SK-N-SH (cell line): ENCODE data around the gene VASN. TPM values are rescaled to one million over a fixed set of nuclear protein-coding genes. Genes with fewer than 3 reads are reported as not detected.

ENCODE experiments used
- CTCF ChIA-PET: fragments of 300-600, 350-600 bp; formaldehyde crosslinking; extraction: SDS; loops from one replicate; lab custom pipeline; 2021; lab: Yijun Ruan, JAX
- POLR2A ChIA-PET: fragments of 350-600 bp; sonication (Branson Sonifier 250); formaldehyde crosslinking; extraction: SDS; loops from one replicate; lab custom pipeline; 2020; ENCODE audit warnings: antibody characterized with exemption, inconsistent platforms; lab: Yijun Ruan, JAX
- DNase-seq: peaks from one replicate; pipeline ENCODE4 v3.0.0; 2012
- H2AFZ ChIP-seq: fragments of 200-600 bp; sonication (generic); 2 replicates; pipeline ENCODE4 v1.8.1; 2016; ENCODE audit warnings: antibody characterized with exemption, mild to moderate bottlenecking, low read depth
- H3F3A ChIP-seq: fragments of 200-600 bp; sonication (generic); replicated peaks from 2 replicates; pipeline ENCODE3; 2016; ENCODE audit warnings: antibody characterized with exemption, mild to moderate bottlenecking; ENCODE audit not compliant: insufficient read depth
- H3K27ac ChIP-seq, 2 experiments: fragments of 200-500 bp in 1 of 2; fragments of 200-600 bp in 1 of 2; sonication (Bioruptor generic) in 1 of 2; sonication (generic), shearing (Covaris generic) in 1 of 2; 2 replicates each; pipeline versions ENCODE4 v1.5.1 to v1.6.1; 2014 to 2016; ENCODE audit warnings: low read depth in 2 of 2, inconsistent platforms in 1 of 2, low read length in 1 of 2, mild to moderate bottlenecking in 1 of 2, mixed read lengths in 1 of 2
- H3K27me3 ChIP-seq: fragments of 200-600 bp; sonication (generic), shearing (Covaris generic); 2 replicates; pipeline ENCODE4 v1.6.1; 2016; ENCODE audit warnings: mixed run types; ENCODE audit not compliant: insufficient read depth
- H3K36me3 ChIP-seq, 2 experiments: fragments of 200-500 bp in 1 of 2; fragments of 200-600 bp in 1 of 2; sonication (Bioruptor generic) in 1 of 2; sonication (generic) in 1 of 2; replicated peaks in 1 of 2; 2 replicates each; pipeline versions ENCODE3 to v1.5.1; 2014 to 2016; ENCODE audit warnings: low read length in 1 of 2, mild to moderate bottlenecking in 1 of 2; ENCODE audit not compliant: insufficient read depth in 2 of 2, control insufficient read depth in 1 of 2
- H3K4me1 ChIP-seq, 2 experiments: fragments of 200-500 bp in 1 of 2; fragments of 200-600 bp in 1 of 2; sonication (Bioruptor generic) in 1 of 2; sonication (generic), shearing (Covaris generic) in 1 of 2; 2 replicates each; pipeline versions ENCODE4 v1.5.1 to v1.6.1; 2014 to 2016; ENCODE audit warnings: low read depth in 1 of 2, low read length in 1 of 2, mixed run types in 1 of 2; ENCODE audit not compliant: insufficient read depth in 2 of 2, control insufficient read depth in 1 of 2
- H3K4me2 ChIP-seq: fragments of 200-600 bp; sonication (generic), shearing (Covaris generic); 2 replicates; pipeline ENCODE4 v1.6.1; 2017; ENCODE audit warnings: mixed run types
- H3K4me3 ChIP-seq, 2 experiments: fragments of 200-500 bp in 1 of 2; fragments of 200-600 bp in 1 of 2; sonication (Bioruptor generic) in 1 of 2; sonication (generic), shearing (Covaris generic) in 1 of 2; 2 replicates each; pipeline versions ENCODE4 v1.5.1 to v1.8.1; 2014 to 2016; ENCODE audit warnings: low read depth in 2 of 2, inconsistent platforms in 1 of 2, low read length in 1 of 2, mild to moderate bottlenecking in 1 of 2, mixed read lengths in 1 of 2, moderate library complexity in 1 of 2
- H3K79me2 ChIP-seq: fragments of 200-600 bp; sonication (generic); 2 replicates; pipeline ENCODE4 v1.8.1; 2017; ENCODE audit warnings: mild to moderate bottlenecking; ENCODE audit not compliant: insufficient read depth
- H3K9ac ChIP-seq: fragments of 200-600 bp; sonication (generic); 2 replicates; pipeline ENCODE4 v1.6.1; 2017; ENCODE audit warnings: mixed run types
- H3K9me2 ChIP-seq: fragments of 200-600 bp; sonication (generic); 2 replicates; pipeline ENCODE4 v1.6.1; 2017; ENCODE audit warnings: mixed run types
- H3K9me3 ChIP-seq: fragments of 200-600 bp; sonication (generic); 2 replicates; pipeline ENCODE4 v1.6.1; 2017; ENCODE audit warnings: mixed run types, mild to moderate bottlenecking, moderate library complexity
- H4K20me1 ChIP-seq: fragments of 200-600 bp; sonication (generic); 2 replicates; pipeline ENCODE4 v1.6.1; 2017; ENCODE audit warnings: mild to moderate bottlenecking, mixed run types; ENCODE audit not compliant: insufficient read depth
- CHD2 ChIP-seq: fragments of 150-350 bp; IDR thresholded peaks from 2 replicates; pipeline ENCODE4 v1.6.1; 2018; ENCODE audit warnings: low read length; ENCODE audit not compliant: partially characterized antibody
- FOXJ3 ChIP-seq: sonication (generic); formaldehyde crosslinking; IDR thresholded peaks from 2 replicates; pipeline ENCODE4 v1.5.1; 2020; ENCODE audit warnings: mild to moderate bottlenecking, missing genetic modification reagents
- GABPA ChIP-seq: IDR thresholded peaks from 2 replicates; pipeline ENCODE4 v1.4.0; 2012; ENCODE audit warnings: low read depth, mild to moderate bottlenecking
- MXI1 ChIP-seq: IDR thresholded peaks from 2 replicates; pipeline ENCODE4 v1.6.1; 2012; ENCODE audit warnings: mild to moderate bottlenecking, low read depth, low read length, improper control_type of control experiment
- RAD21 ChIP-seq: IDR thresholded peaks from 2 replicates; pipeline ENCODE4 v1.6.1; 2012; ENCODE audit warnings: mild to moderate bottlenecking, low read length
- RFX5 ChIP-seq: IDR thresholded peaks from 2 replicates; pipeline ENCODE4 v1.6.1; 2012; ENCODE audit warnings: mild to moderate bottlenecking, improper control_type of control experiment, low read length
- SIN3A ChIP-seq: IDR thresholded peaks from 2 replicates; pipeline ENCODE4 v1.6.1; 2012; ENCODE audit warnings: low read depth, mild to moderate bottlenecking, low read length, moderate library complexity, borderline replicate concordance
- SMC3 ChIP-seq: IDR thresholded peaks from 2 replicates; pipeline ENCODE4 v1.6.1; 2012; ENCODE audit warnings: low read depth, low read length, improper control_type of control experiment
- TEAD4 ChIP-seq: IDR thresholded peaks from 2 replicates; pipeline ENCODE4 v1.4.0; 2012; ENCODE audit warnings: mild to moderate bottlenecking, borderline replicate concordance; ENCODE audit not compliant: insufficient read depth
- USF2 ChIP-seq: fragments of 150-350 bp; IDR thresholded peaks from 2 replicates; pipeline ENCODE4 v1.6.1; 2017; ENCODE audit warnings: antibody characterized with exemption, low read length, low read depth, borderline replicate concordance
- ZBTB33 ChIP-seq: IDR thresholded peaks from 2 replicates; pipeline ENCODE4 v1.4.0; 2012; ENCODE audit warnings: low read depth, borderline replicate concordance
- WGBS: methylation state at CpG from one replicate; pipeline ENCODE4 v1.1.6; 2017; ENCODE audit warnings: low lambda C conversion rate; 5-methylcytosine and 5-hydroxymethylcytosine counted together
- polyA plus RNA-seq, 3 experiments: library from polyadenylated mRNA; depleted of rRNA; stranded (reverse); fragments of >200 nt; gene quantifications; 2 replicates each; pipeline ENCODE4 v1.2.3, GENCODE V29; 2012
- TF ChIP-seq, protein P1 (sequence below): IDR thresholded peaks from 2 replicates; pipeline ENCODE4 v1.6.1; 2012; ENCODE audit warnings: mild to moderate bottlenecking, low read depth, low read length, moderate library complexity
- TF ChIP-seq, protein P2 (sequence below): fragments of 150-350 bp; IDR thresholded peaks from 2 replicates; pipeline ENCODE4 v1.6.1; 2016; ENCODE audit warnings: mild to moderate bottlenecking, low read depth, low read length

Gene VASN
- polyA plus RNA-seq, 1 of the 3 experiments (the other 2 are of a cell fraction), result 37.4 TPM

GRCh38 chr16:4381072-4381934 is 9.7 kb downstream of the VASN start:
- H3F3A ChIP-seq, result peaks cover 26% of the 10 kb centered on the region
- WGBS, result 97% methylated on average over 29 of the region's 59 CpGs
- H3K9ac ChIP-seq, result no peak overlapping the region
- peaks cover 45% of the 10 kb centered on the region for H4K20me1 ChIP-seq
- no peaks in the 10 kb centered on the region for H3K27me3 ChIP-seq
- peaks cover 0 to 35% of the 10 kb centered on the region in 2 experiments for H3K36me3 ChIP-seq
- TF ChIP-seq MXI1 (no peak), USF2 (no peak), CHD2 (no peak), RFX5 (no peak), SIN3A (no peak), FOXJ3 (CRISPR knock-in tag) (no peak), GABPA (no peak), ZBTB33 (no peak), TEAD4 (no peak), SMC3 (no peak), RAD21 (no peak)
- TF ChIP-seq, protein P1, sequence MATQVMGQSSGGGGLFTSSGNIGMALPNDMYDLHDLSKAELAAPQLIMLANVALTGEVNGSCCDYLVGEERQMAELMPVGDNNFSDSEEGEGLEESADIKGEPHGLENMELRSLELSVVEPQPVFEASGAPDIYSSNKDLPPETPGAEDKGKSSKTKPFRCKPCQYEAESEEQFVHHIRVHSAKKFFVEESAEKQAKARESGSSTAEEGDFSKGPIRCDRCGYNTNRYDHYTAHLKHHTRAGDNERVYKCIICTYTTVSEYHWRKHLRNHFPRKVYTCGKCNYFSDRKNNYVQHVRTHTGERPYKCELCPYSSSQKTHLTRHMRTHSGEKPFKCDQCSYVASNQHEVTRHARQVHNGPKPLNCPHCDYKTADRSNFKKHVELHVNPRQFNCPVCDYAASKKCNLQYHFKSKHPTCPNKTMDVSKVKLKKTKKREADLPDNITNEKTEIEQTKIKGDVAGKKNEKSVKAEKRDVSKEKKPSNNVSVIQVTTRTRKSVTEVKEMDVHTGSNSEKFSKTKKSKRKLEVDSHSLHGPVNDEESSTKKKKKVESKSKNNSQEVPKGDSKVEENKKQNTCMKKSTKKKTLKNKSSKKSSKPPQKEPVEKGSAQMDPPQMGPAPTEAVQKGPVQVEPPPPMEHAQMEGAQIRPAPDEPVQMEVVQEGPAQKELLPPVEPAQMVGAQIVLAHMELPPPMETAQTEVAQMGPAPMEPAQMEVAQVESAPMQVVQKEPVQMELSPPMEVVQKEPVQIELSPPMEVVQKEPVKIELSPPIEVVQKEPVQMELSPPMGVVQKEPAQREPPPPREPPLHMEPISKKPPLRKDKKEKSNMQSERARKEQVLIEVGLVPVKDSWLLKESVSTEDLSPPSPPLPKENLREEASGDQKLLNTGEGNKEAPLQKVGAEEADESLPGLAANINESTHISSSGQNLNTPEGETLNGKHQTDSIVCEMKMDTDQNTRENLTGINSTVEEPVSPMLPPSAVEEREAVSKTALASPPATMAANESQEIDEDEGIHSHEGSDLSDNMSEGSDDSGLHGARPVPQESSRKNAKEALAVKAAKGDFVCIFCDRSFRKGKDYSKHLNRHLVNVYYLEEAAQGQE, result no peak
- TF ChIP-seq, protein P2, sequence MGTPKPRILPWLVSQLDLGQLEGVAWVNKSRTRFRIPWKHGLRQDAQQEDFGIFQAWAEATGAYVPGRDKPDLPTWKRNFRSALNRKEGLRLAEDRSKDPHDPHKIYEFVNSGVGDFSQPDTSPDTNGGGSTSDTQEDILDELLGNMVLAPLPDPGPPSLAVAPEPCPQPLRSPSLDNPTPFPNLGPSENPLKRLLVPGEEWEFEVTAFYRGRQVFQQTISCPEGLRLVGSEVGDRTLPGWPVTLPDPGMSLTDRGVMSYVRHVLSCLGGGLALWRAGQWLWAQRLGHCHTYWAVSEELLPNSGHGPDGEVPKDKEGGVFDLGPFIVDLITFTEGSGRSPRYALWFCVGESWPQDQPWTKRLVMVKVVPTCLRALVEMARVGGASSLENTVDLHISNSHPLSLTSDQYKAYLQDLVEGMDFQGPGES, result no peak
- TF ChIP-seq, all 33 proteins: peak for 0
- DNase-seq, result no peak
- no peak overlapping the region; a peak in 1 of 4 replicates for H3K27ac ChIP-seq
- no peaks in the 10 kb centered on the region for H3K9me2 ChIP-seq
- H2AFZ ChIP-seq, result no peak overlapping the region
- no peak overlapping the region for H3K4me2 ChIP-seq
- POLR2A ChIA-PET, result interaction anchor here (1.1 kb wide), 1 partner anchor 8 kb away, joined by 4 read pairs; no protein-coding TSS in a partner anchor
- peaks cover 26% of the 10 kb centered on the region; the same call in 1 of the 2 replicates for H3K79me2 ChIP-seq
- H3K4me3 ChIP-seq, result no peak overlapping the region
- no peaks in the 10 kb centered on the region for H3K9me3 ChIP-seq
- CTCF ChIA-PET, result interaction anchor here (1.5 to 32.1 kb wide), 4 partner anchors 8 to 22 kb away, joined by 3 to 558 read pairs (median 8); no protein-coding TSS in a partner anchor
- peaks cover 28 to 69% of the 10 kb centered on the region in 2 experiments; a peak in 3 of 4 replicates for H3K4me1 ChIP-seq
